ENCODE data around the gene LZIC.

Gene LZIC

DNA sequence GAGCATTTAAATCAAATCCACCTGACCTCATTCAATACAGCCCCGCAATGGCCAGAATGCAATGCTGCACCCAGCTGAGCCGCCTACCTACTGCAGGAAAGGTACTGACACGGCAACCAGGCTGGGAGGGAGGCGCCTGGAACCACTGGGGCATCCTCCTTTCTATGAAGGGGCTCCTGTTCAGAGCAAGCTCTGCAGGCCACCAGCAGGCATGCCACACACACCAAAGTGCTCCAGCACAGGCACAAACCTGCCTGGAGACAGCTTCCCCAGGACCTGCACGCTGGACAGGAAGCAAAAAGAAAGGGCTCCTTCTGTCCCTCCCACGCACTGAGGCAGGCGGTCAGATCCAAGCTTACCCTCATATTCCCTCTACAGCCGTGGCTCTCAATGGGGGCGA is 54.3 kb downstream of the LZIC start:
- H3K4me1 ChIP-seq (ENCODE audit: insufficient read depth, low read length, severe bottlenecking): peaks cover 5% of the 10 kb centered on the region
- H3K9me3 ChIP-seq (ENCODE audit: low read length): no peaks in the 10 kb centered on the region
- no peak overlapping the region for H2AFZ ChIP-seq (ENCODE audit: low read length)
- H3K4me2 ChIP-seq (ENCODE audit: low read length): no peak overlapping the region
- TF ChIP-seq, protein P1, sequence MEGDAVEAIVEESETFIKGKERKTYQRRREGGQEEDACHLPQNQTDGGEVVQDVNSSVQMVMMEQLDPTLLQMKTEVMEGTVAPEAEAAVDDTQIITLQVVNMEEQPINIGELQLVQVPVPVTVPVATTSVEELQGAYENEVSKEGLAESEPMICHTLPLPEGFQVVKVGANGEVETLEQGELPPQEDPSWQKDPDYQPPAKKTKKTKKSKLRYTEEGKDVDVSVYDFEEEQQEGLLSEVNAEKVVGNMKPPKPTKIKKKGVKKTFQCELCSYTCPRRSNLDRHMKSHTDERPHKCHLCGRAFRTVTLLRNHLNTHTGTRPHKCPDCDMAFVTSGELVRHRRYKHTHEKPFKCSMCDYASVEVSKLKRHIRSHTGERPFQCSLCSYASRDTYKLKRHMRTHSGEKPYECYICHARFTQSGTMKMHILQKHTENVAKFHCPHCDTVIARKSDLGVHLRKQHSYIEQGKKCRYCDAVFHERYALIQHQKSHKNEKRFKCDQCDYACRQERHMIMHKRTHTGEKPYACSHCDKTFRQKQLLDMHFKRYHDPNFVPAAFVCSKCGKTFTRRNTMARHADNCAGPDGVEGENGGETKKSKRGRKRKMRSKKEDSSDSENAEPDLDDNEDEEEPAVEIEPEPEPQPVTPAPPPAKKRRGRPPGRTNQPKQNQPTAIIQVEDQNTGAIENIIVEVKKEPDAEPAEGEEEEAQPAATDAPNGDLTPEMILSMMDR (IDR thresholded peaks at IDR 0.05; ENCODE audit: low read length): no peak
- TF ChIP-seq EZH2 (IDR thresholded peaks at IDR 0.05; ENCODE audit: borderline replicate concordance, low read length): no peak
- no peaks in the 10 kb centered on the region for H3K9me2 ChIP-seq (ENCODE audit: low read depth, low read length)
- no peaks in the 10 kb centered on the region for H3K36me3 ChIP-seq (ENCODE audit: insufficient read depth, low read length)
- H3K4me3 ChIP-seq (ENCODE audit: low read depth, low read length, poor library complexity, severe bottlenecking): no peak overlapping the region
- no peaks in the 10 kb centered on the region for H3K27me3 ChIP-seq (ENCODE audit: insufficient read depth, low read length)
- no peak overlapping the region for H3K9ac ChIP-seq (ENCODE audit: low read length)
- no peaks in the 10 kb centered on the region for H3F3A ChIP-seq (ENCODE audit: insufficient read depth, low read length)
- H4K20me1 ChIP-seq (ENCODE audit: insufficient read depth, low read length): no peaks in the 10 kb centered on the region
- no peaks in the 10 kb centered on the region for H3K79me2 ChIP-seq (ENCODE audit: insufficient read depth, low read length)
- no peak overlapping the region for H3K27ac ChIP-seq (ENCODE audit: low read depth, low read length, poor library complexity, severe bottlenecking)

DNA sequence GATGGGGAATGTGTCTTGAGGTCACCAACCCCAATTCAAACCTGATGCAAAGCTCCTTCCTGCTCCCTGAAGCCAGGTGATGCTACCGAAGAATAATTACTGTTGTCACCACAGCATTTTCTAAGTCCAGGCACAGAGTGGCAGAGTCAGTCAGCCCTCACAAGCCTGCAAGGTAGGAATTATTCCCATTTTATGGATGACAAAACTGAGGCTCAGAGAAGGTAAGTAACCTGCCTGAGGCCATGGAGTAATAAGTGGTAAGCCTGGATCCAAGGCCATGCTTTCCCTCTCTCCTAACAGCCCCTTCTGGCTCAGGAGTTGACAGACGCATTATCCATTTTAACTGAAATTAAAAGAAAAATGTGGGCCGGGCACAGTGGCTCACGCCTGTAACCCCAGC is 56.1 kb downstream of the LZIC start:
- Histone ChIP-seq H3K9me2 (ENCODE audit: low read depth, low read length) (no peaks in the 10 kb centered on the region), H3K4me3 (ENCODE audit: low read depth, low read length, poor library complexity, severe bottlenecking) (no peak overlapping the region), H3K9me3 (ENCODE audit: low read length) (no peaks in the 10 kb centered on the region), H3K4me1 (ENCODE audit: insufficient read depth, low read length, severe bottlenecking) (no peaks in the 10 kb centered on the region), H3K79me2 (ENCODE audit: insufficient read depth, low read length) (no peaks in the 10 kb centered on the region), H2AFZ (ENCODE audit: low read length) (no peak overlapping the region), H3K36me3 (ENCODE audit: insufficient read depth, low read length) (no peaks in the 10 kb centered on the region), H3K27me3 (ENCODE audit: insufficient read depth, low read length) (no peaks in the 10 kb centered on the region), H3F3A (ENCODE audit: insufficient read depth, low read length) (no peaks in the 10 kb centered on the region), H3K4me2 (ENCODE audit: low read length) (no peak overlapping the region), H3K9ac (ENCODE audit: low read length) (no peak overlapping the region), H3K27ac (ENCODE audit: low read depth, low read length, poor library complexity, severe bottlenecking) (no peak overlapping the region), H4K20me1 (ENCODE audit: insufficient read depth, low read length) (no peaks in the 10 kb centered on the region)
- TF ChIP-seq, protein P1 (IDR thresholded peaks at IDR 0.05; ENCODE audit: low read length): no peak
- no peak for TF ChIP-seq EZH2 (IDR thresholded peaks at IDR 0.05; ENCODE audit: borderline replicate concordance, low read length)

DNA sequence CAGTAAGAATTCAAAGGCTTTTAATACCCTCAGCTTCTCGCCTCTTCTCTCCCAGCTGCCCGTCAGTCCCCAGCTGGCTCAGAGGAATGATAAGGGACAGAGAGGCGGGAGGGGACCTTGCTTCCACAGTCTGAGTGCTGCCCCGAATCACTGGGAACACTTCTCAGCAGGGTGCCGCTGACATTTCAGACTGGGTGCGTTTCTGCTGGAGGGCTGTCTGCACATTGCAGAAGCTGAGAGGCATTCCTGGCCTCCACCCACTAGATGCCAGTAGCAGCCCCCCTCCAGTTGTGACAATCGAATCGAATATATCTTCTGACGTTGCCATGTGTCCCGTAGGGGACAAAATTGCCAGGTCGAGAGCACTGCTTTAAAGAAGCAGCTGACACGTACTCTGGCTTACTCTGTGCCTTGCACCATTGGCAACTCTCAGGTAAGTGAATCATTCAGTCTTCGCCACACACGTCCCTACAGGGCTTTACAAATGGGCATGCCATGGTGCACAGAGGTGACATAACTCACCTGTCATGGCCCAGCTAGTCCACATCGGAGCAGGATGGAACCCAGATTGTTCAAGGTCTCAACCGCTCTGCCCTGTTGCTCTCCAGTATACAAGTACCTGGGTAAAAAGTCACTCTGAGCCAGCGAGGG is 57.0 kb downstream of the LZIC start:
- TF ChIP-seq, protein P1 (IDR thresholded peaks at IDR 0.05; ENCODE audit: low read length): no peak
- TF ChIP-seq EZH2 (IDR thresholded peaks at IDR 0.05; ENCODE audit: borderline replicate concordance, low read length): no peak
- Histone ChIP-seq H3K4me3 (ENCODE audit: low read depth, low read length, poor library complexity, severe bottlenecking) (no peak overlapping the region), H3K27me3 (ENCODE audit: insufficient read depth, low read length) (no peaks in the 10 kb centered on the region), H3K9ac (ENCODE audit: low read length) (no peak overlapping the region), H3K27ac (ENCODE audit: low read depth, low read length, poor library complexity, severe bottlenecking) (no peak overlapping the region), H3K4me2 (ENCODE audit: low read length) (no peak overlapping the region), H3K79me2 (ENCODE audit: insufficient read depth, low read length) (no peaks in the 10 kb centered on the region), H3K9me2 (ENCODE audit: low read depth, low read length) (no peaks in the 10 kb centered on the region), H3K36me3 (ENCODE audit: insufficient read depth, low read length) (no peaks in the 10 kb centered on the region), H4K20me1 (ENCODE audit: insufficient read depth, low read length) (no peaks in the 10 kb centered on the region), H3F3A (ENCODE audit: insufficient read depth, low read length) (no peaks in the 10 kb centered on the region), H3K4me1 (ENCODE audit: insufficient read depth, low read length, severe bottlenecking) (no peaks in the 10 kb centered on the region), H3K9me3 (ENCODE audit: low read length) (no peaks in the 10 kb centered on the region), H2AFZ (ENCODE audit: low read length) (no peak overlapping the region)

Measured in OCI-LY1 (cell line).